Astrocyte (in vitro differentiated cells and primary cell): ENCODE data around the gene UBE2Q1. TPM values are rescaled to one million over a fixed set of nuclear protein-coding genes. Genes with fewer than 3 reads are reported as not detected.

Experiments used
- DNase-seq: peaks from one replicate; pipeline ENCODE4 v3.0.0-alpha.2; 2010; ENCODE audit warnings: low read depth
- FAIRE-seq: peaks from 2 replicates; lab custom pipeline; 2011; peaks lifted over from hg19 to GRCh38; lab: Jason Lieb, UNC
- H2AFZ ChIP-seq: 2 replicates; pipeline ENCODE4 v1.6.0; 2012; ENCODE audit warnings: low read depth, low read length, inconsistent platforms
- H3K27ac ChIP-seq: 2 replicates; pipeline ENCODE4 v1.5.1; 2011; ENCODE audit warnings: low read depth, low read length, inconsistent platforms
- H3K27me3 ChIP-seq: 2 replicates; pipeline ENCODE4 v1.6.0; 2011; ENCODE audit warnings: low read length, inconsistent platforms; ENCODE audit not compliant: insufficient read depth
- H3K36me3 ChIP-seq: 2 replicates; pipeline ENCODE4 v1.5.1; 2011; ENCODE audit warnings: low read length, inconsistent platforms; ENCODE audit not compliant: insufficient read depth
- H3K4me1 ChIP-seq: 2 replicates; pipeline ENCODE4 v1.5.1; 2011; ENCODE audit warnings: low read length, inconsistent platforms; ENCODE audit not compliant: insufficient read depth
- H3K4me2 ChIP-seq: 2 replicates; pipeline ENCODE4 v1.6.0; 2012; ENCODE audit warnings: low read length, inconsistent platforms
- H3K4me3 ChIP-seq: 2 replicates; pipeline ENCODE4 v1.5.1; 2011; ENCODE audit warnings: low read depth, mild to moderate bottlenecking, low read length, inconsistent platforms; ENCODE audit not compliant: insufficient read depth
- H3K79me2 ChIP-seq: 2 replicates; pipeline ENCODE4 v1.6.0; 2012; ENCODE audit warnings: mild to moderate bottlenecking, low read length, inconsistent platforms; ENCODE audit not compliant: insufficient read depth
- H3K9ac ChIP-seq: 2 replicates; pipeline ENCODE4 v1.6.0; 2012; ENCODE audit warnings: mild to moderate bottlenecking, low read length, inconsistent platforms
- H3K9me3 ChIP-seq: 2 replicates; pipeline ENCODE4 v1.5.1; 2012; ENCODE audit warnings: low read depth, mild to moderate bottlenecking, low read length, inconsistent platforms; ENCODE audit not compliant: insufficient read depth
- H4K20me1 ChIP-seq: 2 replicates; pipeline ENCODE4 v1.6.0; 2012; ENCODE audit warnings: low read length, inconsistent platforms; ENCODE audit not compliant: insufficient read depth
- H3K27ac Mint-ChIP-seq: one replicate; pipeline ENCODE4 v1.8.0; 2021; ENCODE audit warnings: mild to moderate bottlenecking, mixed read lengths; ENCODE audit not compliant: unreplicated experiment
- H3K27me3 Mint-ChIP-seq: one replicate; pipeline ENCODE4 v1.8.0; 2021; ENCODE audit warnings: low read depth, mixed read lengths; ENCODE audit not compliant: unreplicated experiment
- H3K36me3 Mint-ChIP-seq: one replicate; pipeline ENCODE4 v1.8.0; 2021; ENCODE audit warnings: low read depth, mixed read lengths; ENCODE audit not compliant: unreplicated experiment
- H3K4me1 Mint-ChIP-seq: one replicate; pipeline ENCODE4 v1.8.0; 2021; ENCODE audit warnings: low read depth, mixed read lengths; ENCODE audit not compliant: unreplicated experiment
- H3K4me3 Mint-ChIP-seq: one replicate; pipeline ENCODE4 v1.8.0; 2021; ENCODE audit warnings: mild to moderate bottlenecking, moderate library complexity, mixed read lengths; ENCODE audit not compliant: unreplicated experiment
- H3K9me3 Mint-ChIP-seq: one replicate; pipeline ENCODE4 v1.8.0; 2021; ENCODE audit warnings: mild to moderate bottlenecking, mixed read lengths; ENCODE audit not compliant: unreplicated experiment
- CTCF ChIP-seq: IDR thresholded peaks from 2 replicates; pipeline ENCODE4 v1.5.1; 2011; ENCODE audit warnings: low read depth, mild to moderate bottlenecking, inconsistent platforms, low read length, moderate library complexity; ENCODE audit not compliant: insufficient read depth
- EZH2 ChIP-seq: IDR thresholded peaks from 2 replicates; pipeline ENCODE4 v1.6.1; 2012; ENCODE audit warnings: mild to moderate bottlenecking, low read length, inconsistent platforms; ENCODE audit not compliant: insufficient read depth
- total RNA-seq: library from RNA; stranded (reverse); gene quantifications from 2 replicates; pipeline ENCODE4 v1.2.1, GENCODE V29; 2021

Gene UBE2Q1
- total RNA-seq, 1 donor from 2014 or later, result 85.4 TPM

- H3K4me2 ChIP-seq, result peak overlapping the region; percentile 100
- Mint-ChIP-seq H3K4me1 (peaks cover 50% of the 10 kb centered on the region), H3K9me3 (peaks cover 3% of the 10 kb centered on the region), H3K36me3 (peaks cover 19% of the 10 kb centered on the region), H3K4me3 (peak overlapping the region; percentile 94), H3K27me3 (no peaks in the 10 kb centered on the region), H3K27ac (peak overlapping the region; percentile 96)
- H3K36me3 ChIP-seq, result no peaks in the 10 kb centered on the region
- H3K79me2 ChIP-seq, result peaks cover 98% of the 10 kb centered on the region
- peaks cover 21% of the 10 kb centered on the region for H3K4me1 ChIP-seq
- H2AFZ ChIP-seq, result peak overlapping the region; percentile 86
- H4K20me1 ChIP-seq, result peaks cover 79% of the 10 kb centered on the region
- peak; percentile 74 for DNase-seq
- no peaks in the 10 kb centered on the region for H3K27me3 ChIP-seq
- H3K9ac ChIP-seq, result peak overlapping the region; percentile 100
- H3K9me3 ChIP-seq, result no peaks in the 10 kb centered on the region
- no peak for FAIRE-seq
- TF ChIP-seq EZH2, result no peak
- no peak for TF ChIP-seq CTCF
- H3K4me3 ChIP-seq, result peak overlapping the region; percentile 99
- peak overlapping the region; percentile 98 for H3K27ac ChIP-seq
These were observed 48.7 kb upstream of the UBE2Q1 start for GRCh38 chr1:154607106-154607608.

DNA sequence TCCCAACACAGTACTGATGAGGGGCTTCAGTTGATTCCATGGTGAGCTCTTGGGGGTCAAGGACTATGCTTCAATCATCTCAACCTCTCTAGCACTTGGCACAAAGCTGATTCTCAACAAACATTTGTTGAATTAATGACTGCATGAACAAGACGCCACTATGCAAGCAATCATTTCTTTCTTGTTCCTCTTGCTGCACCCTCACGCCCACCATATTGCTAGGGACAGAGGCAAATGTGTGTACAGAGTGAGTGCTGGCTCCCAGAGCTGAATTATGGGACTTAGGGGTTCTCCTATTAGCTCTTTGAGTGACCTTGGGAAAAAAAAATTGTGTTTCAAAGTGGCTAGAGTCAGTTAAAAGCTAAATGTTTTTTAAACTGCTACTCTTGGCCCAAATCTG is 47.1 kb upstream of the UBE2Q1 start:
- peaks cover 21% of the 10 kb centered on the region for H3K4me1 ChIP-seq
- H3K27me3 ChIP-seq, result no peaks in the 10 kb centered on the region
- no peak overlapping the region for H3K4me2 ChIP-seq
- H3K4me3 ChIP-seq, result no peak overlapping the region
- H3K9ac ChIP-seq, result no peak overlapping the region
- peaks cover 40% of the 10 kb centered on the region for H3K4me1 Mint-ChIP-seq
- H3K36me3 Mint-ChIP-seq, result peaks cover 33% of the 10 kb centered on the region
- peak overlapping the region; percentile 94 for H3K4me3 Mint-ChIP-seq
- no peak overlapping the region for H3K27ac ChIP-seq
- peaks cover 99% of the 10 kb centered on the region for H3K79me2 ChIP-seq
- no peak overlapping the region for H2AFZ ChIP-seq
- H3K27ac Mint-ChIP-seq, result peak overlapping the region; percentile 87
- H3K9me3 Mint-ChIP-seq, result peaks cover 3% of the 10 kb centered on the region
- TF ChIP-seq CTCF (no peak), EZH2 (no peak)
- FAIRE-seq (no peak), DNase-seq (no peak)
- H3K36me3 ChIP-seq, result peaks cover 13% of the 10 kb centered on the region
- no peaks in the 10 kb centered on the region for H3K9me3 ChIP-seq
- H3K27me3 Mint-ChIP-seq, result no peaks in the 10 kb centered on the region
- peaks cover 84% of the 10 kb centered on the region for H4K20me1 ChIP-seq

DNA sequence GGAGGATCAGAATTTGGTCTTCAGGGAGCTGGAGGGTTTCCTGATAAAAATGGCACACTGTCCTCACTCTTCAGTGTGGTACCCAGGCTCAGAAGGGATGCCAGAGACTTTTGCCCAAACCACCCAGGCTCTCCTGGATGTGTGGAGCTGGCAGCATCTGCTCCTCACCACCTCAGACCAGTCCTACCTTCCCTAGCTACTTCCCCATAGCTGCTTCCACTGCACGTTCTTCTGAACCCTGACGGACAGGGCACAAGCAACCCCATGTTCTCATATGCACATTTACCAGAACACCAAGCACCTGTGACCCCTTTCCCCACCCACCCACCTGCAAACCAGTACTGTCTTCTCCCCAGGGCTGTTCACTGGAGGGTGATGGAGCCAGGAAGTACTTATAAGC is 44.9 kb upstream of the UBE2Q1 start:
- Histone ChIP-seq H3K36me3 (peaks cover 19% of the 10 kb centered on the region), H3K9ac (no peak overlapping the region), H4K20me1 (peaks cover 87% of the 10 kb centered on the region), H3K27ac (no peak overlapping the region), H3K4me2 (no peak overlapping the region), H2AFZ (no peak overlapping the region), H3K4me1 (peaks cover 28% of the 10 kb centered on the region), H3K9me3 (no peaks in the 10 kb centered on the region), H3K79me2 (peaks cover 91% of the 10 kb centered on the region), H3K27me3 (no peaks in the 10 kb centered on the region), H3K4me3 (no peak overlapping the region)
- Mint-ChIP-seq H3K4me1 (peaks cover 46% of the 10 kb centered on the region), H3K36me3 (peaks cover 38% of the 10 kb centered on the region), H3K27me3 (no peaks in the 10 kb centered on the region), H3K9me3 (peaks cover 3% of the 10 kb centered on the region), H3K27ac (peak overlapping the region; percentile 28), H3K4me3 (peak overlapping the region; percentile 64)
- FAIRE-seq (no peak), DNase-seq (no peak)
- TF ChIP-seq CTCF, result no peak
- TF ChIP-seq EZH2, result no peak
